ENCODE measurements around the gene EPS15. TPM values are rescaled to one million over a fixed set of nuclear protein-coding genes. Genes with fewer than 3 reads are reported as not detected.
A peak's percentile ranks its signal among the peaks of the same experiment; 100 is the strongest.

EPS15 gene
- total and polyA plus RNA-seq, 10 of the 15 experiments (the other 5 are each of a cell fraction or from before 2014, with no cell fraction given): 24.7 to 87.8 (median 56.3) TPM

DNA sequence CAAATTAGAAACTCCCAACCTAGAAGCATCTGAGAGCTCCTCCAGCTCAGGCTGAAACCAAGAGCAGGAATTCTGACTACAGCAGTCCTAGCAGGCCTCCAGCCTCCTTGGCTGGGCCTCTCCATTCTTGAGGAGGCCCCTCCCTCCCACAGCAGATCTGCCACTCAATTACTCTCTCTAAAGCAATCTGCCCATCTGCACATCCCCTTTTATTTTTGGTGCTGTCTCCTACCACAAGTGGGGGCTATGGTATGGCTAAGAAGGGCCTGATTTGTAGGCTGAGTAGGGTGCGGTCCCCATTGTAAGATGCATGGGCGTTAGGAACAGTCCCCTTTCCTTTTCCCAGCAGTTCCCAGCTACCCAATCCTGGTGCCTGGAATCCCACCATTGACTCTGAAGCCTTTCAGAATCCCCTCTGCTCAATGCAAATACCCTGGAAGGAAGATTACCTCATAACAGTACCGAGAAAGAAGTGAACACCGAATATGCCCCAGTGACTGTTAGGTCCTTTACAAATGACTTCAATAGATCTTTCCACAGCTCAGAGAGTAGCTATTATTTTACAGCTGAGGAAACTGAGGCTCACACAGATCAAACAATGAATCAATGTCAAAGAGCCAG, 177.1 kb downstream of the EPS15 start:
- H3K4me1 ChIP-seq (ENCODE audit: control insufficient read depth, insufficient read depth, low read length): peaks cover 18% of the 10 kb centered on the region
- WGBS (ENCODE audit: insufficient coverage, insufficient replicate concordance, low lambda C conversion rate, missing lambda C conversion rate): 33% methylated on average over 4 of the region's 4 CpGs
- no peak overlapping the region for H3K4me3 ChIP-seq
- RAD21 ChIA-PET (ENCODE audit: unreplicated experiment): no interaction called here
- FAIRE-seq: peak; percentile 70
- peaks cover 0 to 5% of the 10 kb centered on the region in 2 experiments; a peak in 3 of 4 replicates for H3K27me3 ChIP-seq (replicated peaks in 1 of 2; ENCODE audit: control insufficient read depth in 2 of 2, insufficient read depth in 2 of 2, low read length in 1 of 2)
- no TSS peak for BruUV-seq (replicated peaks)
- POLR2A ChIA-PET: no interaction called here
- H3K27ac ChIP-seq (ENCODE audit: control insufficient read depth, insufficient read depth): no peak overlapping the region
- H2AFZ ChIP-seq (ENCODE audit: control insufficient read depth, low read depth, low read length): peak overlapping the region; percentile 38; the same call in 1 of the 2 replicates
- intact Hi-C loops (cut with micrococcal nuclease; ENCODE audit: unreplicated experiment): loop anchor here (10.0 kb wide), 1 partner anchor 433 kb away; no protein-coding TSS in a partner anchor
- no peaks in the 10 kb centered on the region for H4K20me1 ChIP-seq (ENCODE audit: control insufficient read depth, insufficient read depth)
- H3K4me2 ChIP-seq (ENCODE audit: control insufficient read depth, insufficient read depth): peak overlapping the region; percentile 29
- H3K9me3 ChIP-seq (replicated peaks; ENCODE audit: control insufficient read depth, insufficient read depth, low read length): no peaks in the 10 kb centered on the region
- CTCF ChIA-PET: interaction anchor here (0.8 to 1.0 kb wide), 5 partner anchors 11 to 195 kb away, joined by 3 to 4 read pairs (median 3); no protein-coding TSS in a partner anchor
- H3K36me3 ChIP-seq (ENCODE audit: control insufficient read depth in 2 of 2, insufficient read depth in 2 of 2, low read length in 1 of 2): no peaks in the 10 kb centered on the region
- peak; percentile 11 for DNase-seq (ENCODE audit: low read depth, low spot score)
- H3K79me2 ChIP-seq (ENCODE audit: control insufficient read depth, insufficient read depth, low read length): no peaks in the 10 kb centered on the region
- no peak overlapping the region for H3K9ac ChIP-seq (ENCODE audit: control insufficient read depth, insufficient read depth, low read length)
- ATAC-seq: peak; percentile 69
- in situ Hi-C loops (cut with MboI): no loop called here
- SMC1A ChIA-PET (ENCODE audit: uncharacterized antibody, unreplicated experiment): interaction anchor here (0.6 to 1.4 kb wide), 3 partner anchors 14 to 38 kb away, joined by 3 to 4 read pairs (median 3); no protein-coding TSS in a partner anchor
- TF ChIP-seq JUNB (IDR thresholded peaks at IDR 0.05) (peak; percentile 72), NR2C2 (IDR thresholded peaks at IDR 0.05; ENCODE audit: borderline replicate concordance, control insufficient read depth, insufficient read length, low read depth) (no peak), ZNF622 (IDR thresholded peaks at IDR 0.05) (no peak), SRF (IDR thresholded peaks at IDR 0.05; ENCODE audit: low read depth in 2 of 2, low read length in 2 of 2) (no peak), CREB1 (IDR thresholded peaks at IDR 0.05; ENCODE audit: low read depth) (no peak), NFIC (IDR thresholded peaks at IDR 0.05; ENCODE audit: low read depth, low read length) (no peak; the same call in 1 of the 2 replicates), MYC (IDR thresholded peaks at IDR 0.05; ENCODE audit: insufficient read depth, insufficient read length, insufficient replicate concordance, low read length, severe bottlenecking) (no peak), RBBP5 (conservative IDR thresholded peaks at IDR 0.05) (no peak), PML (IDR thresholded peaks at IDR 0.05; ENCODE audit: low read length) (no peak), FOXK2 (IDR thresholded peaks at IDR 0.05) (no peak), IRF4 (IDR thresholded peaks at IDR 0.05; ENCODE audit: low read depth, low read length) (peak; percentile 51; the same call in 1 of the 2 replicates), ZBED1 (IDR thresholded peaks at IDR 0.05; ENCODE audit: borderline replicate concordance) (no peak), FOS (IDR thresholded peaks at IDR 0.05; ENCODE audit: borderline replicate concordance, extremely low read depth, insufficient read length) (no peak), NRF1 (conservative IDR thresholded peaks at IDR 0.05; ENCODE audit: low read depth, low read length) (no peak)
- TF ChIP-seq, protein P1, sequence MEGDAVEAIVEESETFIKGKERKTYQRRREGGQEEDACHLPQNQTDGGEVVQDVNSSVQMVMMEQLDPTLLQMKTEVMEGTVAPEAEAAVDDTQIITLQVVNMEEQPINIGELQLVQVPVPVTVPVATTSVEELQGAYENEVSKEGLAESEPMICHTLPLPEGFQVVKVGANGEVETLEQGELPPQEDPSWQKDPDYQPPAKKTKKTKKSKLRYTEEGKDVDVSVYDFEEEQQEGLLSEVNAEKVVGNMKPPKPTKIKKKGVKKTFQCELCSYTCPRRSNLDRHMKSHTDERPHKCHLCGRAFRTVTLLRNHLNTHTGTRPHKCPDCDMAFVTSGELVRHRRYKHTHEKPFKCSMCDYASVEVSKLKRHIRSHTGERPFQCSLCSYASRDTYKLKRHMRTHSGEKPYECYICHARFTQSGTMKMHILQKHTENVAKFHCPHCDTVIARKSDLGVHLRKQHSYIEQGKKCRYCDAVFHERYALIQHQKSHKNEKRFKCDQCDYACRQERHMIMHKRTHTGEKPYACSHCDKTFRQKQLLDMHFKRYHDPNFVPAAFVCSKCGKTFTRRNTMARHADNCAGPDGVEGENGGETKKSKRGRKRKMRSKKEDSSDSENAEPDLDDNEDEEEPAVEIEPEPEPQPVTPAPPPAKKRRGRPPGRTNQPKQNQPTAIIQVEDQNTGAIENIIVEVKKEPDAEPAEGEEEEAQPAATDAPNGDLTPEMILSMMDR (IDR thresholded peaks at IDR 0.05 in 2 of 3, conservative IDR thresholded peaks at IDR 0.05 in 1 of 3; ENCODE audit: control insufficient read depth in 2 of 3, extremely low read depth in 1 of 3, insufficient read depth in 1 of 3, low read depth in 3 of 3, low read length in 3 of 3): peak; percentile 23 to 42 (median 38); a peak in 5 of 6 replicates
- TF ChIP-seq, protein P2, sequence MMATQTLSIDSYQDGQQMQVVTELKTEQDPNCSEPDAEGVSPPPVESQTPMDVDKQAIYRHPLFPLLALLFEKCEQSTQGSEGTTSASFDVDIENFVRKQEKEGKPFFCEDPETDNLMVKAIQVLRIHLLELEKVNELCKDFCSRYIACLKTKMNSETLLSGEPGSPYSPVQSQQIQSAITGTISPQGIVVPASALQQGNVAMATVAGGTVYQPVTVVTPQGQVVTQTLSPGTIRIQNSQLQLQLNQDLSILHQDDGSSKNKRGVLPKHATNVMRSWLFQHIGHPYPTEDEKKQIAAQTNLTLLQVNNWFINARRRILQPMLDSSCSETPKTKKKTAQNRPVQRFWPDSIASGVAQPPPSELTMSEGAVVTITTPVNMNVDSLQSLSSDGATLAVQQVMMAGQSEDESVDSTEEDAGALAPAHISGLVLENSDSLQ (IDR thresholded peaks at IDR 0.05): peak; percentile 87
- TF ChIP-seq, protein P3, sequence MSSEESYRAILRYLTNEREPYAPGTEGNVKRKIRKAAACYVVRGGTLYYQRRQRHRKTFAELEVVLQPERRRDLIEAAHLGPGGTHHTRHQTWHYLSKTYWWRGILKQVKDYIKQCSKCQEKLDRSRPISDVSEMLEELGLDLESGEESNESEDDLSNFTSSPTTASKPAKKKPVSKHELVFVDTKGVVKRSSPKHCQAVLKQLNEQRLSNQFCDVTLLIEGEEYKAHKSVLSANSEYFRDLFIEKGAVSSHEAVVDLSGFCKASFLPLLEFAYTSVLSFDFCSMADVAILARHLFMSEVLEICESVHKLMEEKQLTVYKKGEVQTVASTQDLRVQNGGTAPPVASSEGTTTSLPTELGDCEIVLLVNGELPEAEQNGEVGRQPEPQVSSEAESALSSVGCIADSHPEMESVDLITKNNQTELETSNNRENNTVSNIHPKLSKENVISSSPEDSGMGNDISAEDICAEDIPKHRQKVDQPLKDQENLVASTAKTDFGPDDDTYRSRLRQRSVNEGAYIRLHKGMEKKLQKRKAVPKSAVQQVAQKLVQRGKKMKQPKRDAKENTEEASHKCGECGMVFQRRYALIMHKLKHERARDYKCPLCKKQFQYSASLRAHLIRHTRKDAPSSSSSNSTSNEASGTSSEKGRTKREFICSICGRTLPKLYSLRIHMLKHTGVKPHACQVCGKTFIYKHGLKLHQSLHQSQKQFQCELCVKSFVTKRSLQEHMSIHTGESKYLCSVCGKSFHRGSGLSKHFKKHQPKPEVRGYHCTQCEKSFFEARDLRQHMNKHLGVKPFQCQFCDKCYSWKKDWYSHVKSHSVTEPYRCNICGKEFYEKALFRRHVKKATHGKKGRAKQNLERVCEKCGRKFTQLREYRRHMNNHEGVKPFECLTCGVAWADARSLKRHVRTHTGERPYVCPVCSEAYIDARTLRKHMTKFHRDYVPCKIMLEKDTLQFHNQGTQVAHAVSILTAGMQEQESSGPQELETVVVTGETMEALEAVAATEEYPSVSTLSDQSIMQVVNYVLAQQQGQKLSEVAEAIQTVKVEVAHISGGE (CRISPR knock-in tag; IDR thresholded peaks at IDR 0.05): no peak
